ENCODE results near the gene PTGDS. TPM values are rescaled to one million over a fixed set of nuclear protein-coding genes. Genes with fewer than 3 reads are reported as not detected.

The PTGDS gene
- total RNA-seq, 1 donor from 2014 or later, result not detected

- Mint-ChIP-seq H3K9me3 (no peaks in the 10 kb centered on the region), H3K36me3 (ENCODE audit: low read depth) (peaks cover 2% of the 10 kb centered on the region), H3K4me1 (no peaks in the 10 kb centered on the region), H3K4me3 (no peak overlapping the region), H3K27ac (no peak overlapping the region), H3K27me3 (no peaks in the 10 kb centered on the region)
- DNase-seq (no peak), ATAC-seq (ENCODE audit: low read depth) (no peak)
- ChIA-PET CTCF (no interaction called here), POLR2A (no interaction called here)
- TF ChIP-seq CTCF (IDR thresholded peaks at IDR 0.05), result no peak
- intact Hi-C loops (cut with micrococcal nuclease), result no loop called here
These were observed 30.0 kb downstream of the PTGDS start for GRCh38 chr9:137007108-137007815.

GRCh38 chr9:137007816-137008270 lies 30.5 kb downstream of the PTGDS start:
- DNase-seq (no peak), ATAC-seq (ENCODE audit: low read depth) (no peak)
- ChIA-PET CTCF (no interaction called here), POLR2A (no interaction called here)
- H3K27me3 Mint-ChIP-seq, result no peaks in the 10 kb centered on the region
- H3K36me3 Mint-ChIP-seq (ENCODE audit: low read depth), result peaks cover 4% of the 10 kb centered on the region
- no peaks in the 10 kb centered on the region for H3K4me1 Mint-ChIP-seq
- H3K9me3 Mint-ChIP-seq, result no peaks in the 10 kb centered on the region
- intact Hi-C loops (cut with micrococcal nuclease), result no loop called here
- no peak overlapping the region for H3K4me3 Mint-ChIP-seq
- H3K27ac Mint-ChIP-seq, result no peak overlapping the region
- no peak for TF ChIP-seq CTCF (IDR thresholded peaks at IDR 0.05)

GRCh38 chr9:137008312-137008711 lies 31.0 kb downstream of the PTGDS start:
- ChIA-PET POLR2A (no interaction called here), CTCF (no interaction called here)
- DNase-seq, result no peak
- Mint-ChIP-seq H3K27me3 (no peaks in the 10 kb centered on the region), H3K9me3 (no peaks in the 10 kb centered on the region), H3K36me3 (ENCODE audit: low read depth) (peaks cover 4% of the 10 kb centered on the region), H3K4me3 (no peak overlapping the region), H3K27ac (no peak overlapping the region), H3K4me1 (no peaks in the 10 kb centered on the region)
- intact Hi-C loops (cut with micrococcal nuclease), result no loop called here
- no peak for TF ChIP-seq CTCF (IDR thresholded peaks at IDR 0.05)
- ATAC-seq (ENCODE audit: low read depth), result no peak

- intact Hi-C loops (cut with micrococcal nuclease), result no loop called here
- CTCF ChIA-PET, result interaction anchor here (0.5 to 0.6 kb wide), 2 partner anchors 8 to 230 kb away, joined by 3 to 5 read pairs; no protein-coding TSS in a partner anchor
- ATAC-seq (ENCODE audit: low read depth), result no peak
These were observed 31.9 kb downstream of the PTGDS start for GRCh38 chr9:137009217-137009616.

More at GRCh38 chr9:137009217-137009616, 31.9 kb downstream of the PTGDS start:
- H3K36me3 Mint-ChIP-seq (ENCODE audit: low read depth), result peaks cover 5% of the 10 kb centered on the region
- no peak overlapping the region for H3K4me3 Mint-ChIP-seq
- H3K27ac Mint-ChIP-seq, result no peak overlapping the region
- no peaks in the 10 kb centered on the region for H3K27me3 Mint-ChIP-seq
- H3K9me3 Mint-ChIP-seq, result no peaks in the 10 kb centered on the region
- TF ChIP-seq CTCF (IDR thresholded peaks at IDR 0.05), result no peak
- no peak for DNase-seq
- no peaks in the 10 kb centered on the region for H3K4me1 Mint-ChIP-seq
- POLR2A ChIA-PET, result interaction anchor here (0.5 kb wide), 1 partner anchor 10 kb away, joined by 4 read pairs; no protein-coding TSS in a partner anchor
